HG03354 (cell line): ENCODE measurements around the gene ZNF521.

Experiments used
- ATAC-seq: cut with Tn5 transposase; IDR thresholded peaks from one replicate; pipeline ENCODE4 v1.9.1; 2021; ENCODE audit warnings: mild to moderate bottlenecking; ENCODE audit not compliant: unreplicated experiment, poor library complexity, severe bottlenecking

ZNF521 gene

GRCh38 chr18:25102662-25103061 lies 249.3 kb downstream of the ZNF521 start:
- ATAC-seq: no peak

- ATAC-seq: no peak
These were observed 251.5 kb downstream of the ZNF521 start for GRCh38 chr18:25100418-25100817.

- no peak for ATAC-seq
These were observed 252.1 kb downstream of the ZNF521 start for GRCh38 chr18:25099895-25100294.

GRCh38 chr18:25097569-25098056 lies 254.4 kb downstream of the ZNF521 start:
- no peak for ATAC-seq

- no peak for ATAC-seq
These were observed 254.9 kb downstream of the ZNF521 start for GRCh38 chr18:25097057-25097456.

GRCh38 chr18:25093141-25093540 lies 258.8 kb downstream of the ZNF521 start:
- ATAC-seq: no peak

GRCh38 chr18:25089470-25089869 lies 262.5 kb downstream of the ZNF521 start:
- ATAC-seq: no peak

GRCh38 chr18:25086876-25087275 lies 265.1 kb downstream of the ZNF521 start:
- no peak for ATAC-seq

GRCh38 chr18:25081001-25081400 lies 271.0 kb downstream of the ZNF521 start:
- no peak for ATAC-seq

- ATAC-seq: no peak
These were observed 271.8 kb downstream of the ZNF521 start for GRCh38 chr18:25080211-25080610.

- no peak for ATAC-seq
These were observed 273.8 kb downstream of the ZNF521 start for GRCh38 chr18:25077944-25078723.

- no peak for ATAC-seq
These were observed 274.7 kb downstream of the ZNF521 start for GRCh38 chr18:25077038-25077943.

GRCh38 chr18:25075783-25076182 lies 276.2 kb downstream of the ZNF521 start:
- ATAC-seq: no peak

- ATAC-seq: no peak
These were observed 276.6 kb downstream of the ZNF521 start for GRCh38 chr18:25075331-25075730.

- no peak for ATAC-seq
These were observed 277.0 kb downstream of the ZNF521 start for GRCh38 chr18:25074925-25075324.

GRCh38 chr18:25072205-25072604 lies 279.8 kb downstream of the ZNF521 start:
- ATAC-seq: no peak

- ATAC-seq: no peak
These were observed 284.5 kb downstream of the ZNF521 start for GRCh38 chr18:25067275-25068025.

GRCh38 chr18:25066516-25066915 lies 285.4 kb downstream of the ZNF521 start:
- no peak for ATAC-seq

- no peak for ATAC-seq
These were observed 289.2 kb downstream of the ZNF521 start for GRCh38 chr18:25062720-25063119.

- ATAC-seq: no peak
These were observed 290.6 kb downstream of the ZNF521 start for GRCh38 chr18:25061395-25061794.
